GM21390 (cell line): ENCODE data around the gene SFT2D2.

Source experiments
- ATAC-seq: cut with Tn5 transposase; IDR thresholded peaks from one replicate; pipeline ENCODE4 v1.9.1; 2021; ENCODE audit not compliant: unreplicated experiment

SFT2D2 gene

GRCh38 chr1:168301664-168302320 is 76.0 kb downstream of the SFT2D2 start:
- no peak for ATAC-seq
